NCI-H526 treated with DMSO at 0.1 percent for 48 hours (cell line): ENCODE data around the gene B3GALT6.

ENCODE experiments used
- DNase-seq: peaks from one replicate; lab custom pipeline; 2025; lab: John Stamatoyannopoulos, UW

Gene B3GALT6

GRCh38 chr1:1202831-1203560 is 29.0 kb upstream of the B3GALT6 start:
- DNase-seq = no peak

- DNase-seq = no peak
Measured at GRCh38 chr1:1203561-1204424, 28.2 kb upstream of the B3GALT6 start.

GRCh38 chr1:1204425-1204920 is 27.6 kb upstream of the B3GALT6 start:
- no peak for DNase-seq

GRCh38 chr1:1204998-1205768 is 26.9 kb upstream of the B3GALT6 start:
- DNase-seq = no peak

- no peak for DNase-seq
Measured at GRCh38 chr1:1205769-1206375, 26.2 kb upstream of the B3GALT6 start.

- peak; percentile 18 for DNase-seq
Measured at GRCh38 chr1:1206376-1206965, 25.6 kb upstream of the B3GALT6 start, which contains the start of gene TNFRSF18. Gene TNFRSF18 (minus strand): TSS chr1:1206592. CDS start chr1:1206571, 21 bp downstream.

- no peak for DNase-seq
Measured at GRCh38 chr1:1206966-1207531, 25.0 kb upstream of the B3GALT6 start.

GRCh38 chr1:1207571-1207892 is 24.5 kb upstream of the B3GALT6 start:
- no peak for DNase-seq

GRCh38 chr1:1208713-1209433 is 23.2 kb upstream of the B3GALT6 start:
- no peak for DNase-seq

GRCh38 chr1:1210726-1211540 is 21.1 kb upstream of the B3GALT6 start:
- DNase-seq = no peak

GRCh38 chr1:1211541-1212441 is 20.2 kb upstream of the B3GALT6 start:
- DNase-seq = no peak

- no peak for DNase-seq
Measured at GRCh38 chr1:1212780-1213344, 19.2 kb upstream of the B3GALT6 start.

GRCh38 chr1:1213345-1214265 is 18.4 kb upstream of the B3GALT6 start, which contains the start of gene TNFRSF4:
Gene TNFRSF4 (minus strand): TSS chr1:1214153. CDS start chr1:1214127, 26 bp downstream.
- DNase-seq = no peak

GRCh38 chr1:1215080-1215676 is 16.9 kb upstream of the B3GALT6 start:
- DNase-seq = no peak

- no peak for DNase-seq
Measured at GRCh38 chr1:1215881-1216605, 16.0 kb upstream of the B3GALT6 start.
